ENCODE data around the gene SLC8A3. TPM values are rescaled to one million over a fixed set of nuclear protein-coding genes. Genes with fewer than 3 reads are reported as not detected.

SLC8A3 gene
- total RNA-seq, 1 donor from 2014 or later, result 48.7 TPM

- no peak for DNase-seq
These were observed 15.2 kb downstream of the SLC8A3 start for GRCh38 chr14:70173569-70173968.

GRCh38 chr14:70171726-70172125 lies 17.0 kb downstream of the SLC8A3 start:
- DNase-seq, result no peak

DNA sequence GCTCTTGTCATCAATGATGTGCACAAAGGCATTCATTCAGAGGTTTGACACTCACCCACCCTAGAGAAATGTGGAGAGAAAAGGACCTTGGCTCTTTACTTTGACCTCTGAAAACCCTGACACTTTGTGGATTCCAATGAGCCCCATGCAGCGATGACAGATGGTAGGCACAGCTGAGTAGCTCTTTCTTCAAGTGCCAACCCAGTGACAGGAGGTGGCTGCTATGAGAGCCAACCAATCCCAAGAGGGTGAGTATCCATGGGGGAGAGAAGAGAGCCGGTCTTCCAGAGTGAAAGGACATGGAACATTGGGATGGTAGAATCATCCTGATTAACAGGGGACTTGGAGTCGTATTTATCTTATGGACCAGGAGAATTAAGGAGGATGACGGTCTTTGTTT lies 17.8 kb downstream of the SLC8A3 start:
- DNase-seq, result no peak

GRCh38 chr14:70168406-70168805 lies 20.3 kb downstream of the SLC8A3 start:
- DNase-seq, result no peak

GRCh38 chr14:70166530-70167203 lies 22.1 kb downstream of the SLC8A3 start:
- DNase-seq, result no peak

GRCh38 chr14:70162358-70162757 lies 26.4 kb downstream of the SLC8A3 start:
- DNase-seq, result no peak

DNA sequence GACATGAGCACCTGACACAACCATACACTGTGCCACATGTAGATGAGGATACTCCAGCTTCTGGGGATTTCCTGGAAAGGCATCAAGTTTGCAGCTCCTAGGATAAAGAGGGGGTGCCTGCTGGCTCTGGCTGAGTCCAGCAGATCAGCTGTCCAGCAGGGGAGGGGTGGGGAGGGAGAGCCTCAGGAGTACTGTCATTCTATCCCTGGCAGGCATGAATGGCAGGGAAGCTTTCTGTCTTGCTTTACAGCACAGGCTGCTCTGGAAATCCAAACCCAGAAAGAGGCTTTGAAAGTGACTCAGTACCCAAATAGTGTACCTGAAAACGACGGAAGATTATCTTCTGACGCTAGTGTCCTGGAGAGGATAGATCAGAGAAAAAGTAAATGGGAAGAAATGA lies 32.2 kb downstream of the SLC8A3 start:
- DNase-seq, result no peak

- no peak for DNase-seq
These were observed 36.0 kb downstream of the SLC8A3 start for GRCh38 chr14:70152704-70153103.

- no peak for DNase-seq
These were observed 36.7 kb downstream of the SLC8A3 start for GRCh38 chr14:70152081-70152480.

- no peak for DNase-seq
These were observed 39.1 kb downstream of the SLC8A3 start for GRCh38 chr14:70149596-70150165.

DNA sequence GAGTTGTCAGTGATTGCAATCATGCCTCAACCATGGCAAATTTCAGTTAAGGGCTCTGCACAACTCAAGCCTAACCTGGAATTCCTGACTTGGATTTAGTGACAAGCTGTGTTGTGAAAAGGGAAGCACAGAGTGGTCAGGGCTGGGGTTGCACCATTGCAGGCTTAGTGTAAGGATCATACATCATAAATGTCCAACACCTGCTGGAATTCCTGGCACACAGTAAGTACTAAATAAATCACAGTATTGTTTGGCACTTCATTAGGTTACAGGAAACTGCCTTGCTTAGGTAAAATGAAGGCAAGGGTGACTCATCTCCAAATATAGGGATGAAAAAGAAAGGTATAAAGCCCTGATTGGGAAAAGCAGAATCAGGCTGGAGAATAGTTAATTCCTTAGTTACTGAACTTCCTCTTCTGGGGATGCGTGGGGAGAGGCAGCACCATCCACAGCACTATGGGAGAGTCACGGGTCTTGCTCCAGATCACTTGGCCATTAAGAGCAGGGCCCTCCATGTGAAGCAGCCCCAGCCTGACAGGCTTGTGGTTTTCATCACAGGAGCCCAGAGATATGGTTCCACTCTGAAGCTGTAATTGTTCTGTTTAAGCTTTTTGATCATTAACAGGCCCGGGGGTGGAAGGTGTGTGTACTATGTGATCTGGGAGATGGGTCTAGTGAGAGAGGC lies 39.7 kb downstream of the SLC8A3 start:
- no peak for DNase-seq

GRCh38 chr14:70148351-70148750 lies 40.4 kb downstream of the SLC8A3 start:
- DNase-seq, result no peak

DNA sequence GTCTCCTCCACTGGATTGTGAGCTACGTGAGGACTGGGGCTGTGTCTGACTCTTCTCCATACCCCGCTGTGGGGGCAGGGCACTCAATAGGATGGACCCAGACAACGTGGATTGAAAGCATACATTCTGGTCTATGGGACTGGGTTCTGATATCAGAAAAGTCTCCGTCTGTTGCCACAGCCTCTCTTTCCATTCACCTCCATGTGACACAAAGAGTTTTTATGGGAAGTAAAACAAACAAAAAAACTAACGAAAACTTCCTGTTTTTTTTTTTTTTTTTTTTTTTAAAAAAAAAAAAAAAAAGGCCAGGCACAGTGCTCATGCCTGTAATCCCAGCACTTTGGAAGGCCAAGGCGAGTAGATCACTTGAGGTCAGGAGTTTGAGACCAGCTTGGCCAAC lies 44.7 kb downstream of the SLC8A3 start:
- DNase-seq, result no peak

DNA sequence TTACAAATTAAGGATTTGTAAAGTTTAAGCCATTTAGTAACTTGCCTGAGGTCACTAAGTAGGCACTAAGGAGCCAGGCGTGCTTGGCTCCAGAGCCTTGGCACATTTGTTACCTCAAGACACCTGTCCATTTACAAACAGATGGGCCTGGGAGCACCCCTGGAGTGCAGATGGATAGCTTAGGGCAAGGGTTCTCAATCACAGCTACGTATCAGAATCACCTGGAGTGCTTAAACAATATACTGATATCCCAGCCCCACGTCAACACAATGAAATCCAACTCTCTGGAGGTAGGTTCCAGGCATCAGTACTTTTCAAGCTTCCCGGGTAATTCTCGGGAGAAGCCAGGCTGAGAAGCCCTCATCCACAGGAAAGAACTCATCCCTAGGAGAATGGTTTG lies 45.4 kb downstream of the SLC8A3 start:
- no peak for DNase-seq

- DNase-seq, result no peak
These were observed 48.1 kb downstream of the SLC8A3 start for GRCh38 chr14:70140614-70141013.

- DNase-seq, result no peak
These were observed 49.4 kb downstream of the SLC8A3 start for GRCh38 chr14:70139384-70139783.

GRCh38 chr14:70137788-70138187 lies 51.0 kb downstream of the SLC8A3 start:
- DNase-seq, result no peak

DNA sequence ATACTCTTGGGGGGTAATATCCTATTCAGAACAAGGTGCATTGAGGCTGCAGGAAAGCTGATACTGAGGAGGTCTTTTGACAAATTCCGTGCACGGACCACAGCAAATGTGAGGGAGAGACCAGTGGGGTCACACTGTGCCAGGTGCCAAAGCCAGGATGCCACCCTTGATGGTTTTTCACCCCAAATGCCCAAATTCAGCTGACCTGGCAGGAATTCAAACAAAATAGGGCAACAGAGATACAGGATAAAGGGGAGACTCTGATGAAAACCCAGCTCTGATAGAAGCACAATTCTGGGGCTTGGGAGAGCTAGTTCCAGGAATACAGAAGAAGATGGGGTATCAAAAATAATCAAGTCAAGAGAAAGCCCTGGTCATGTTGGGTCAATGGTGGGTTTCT lies 55.3 kb downstream of the SLC8A3 start:
- DNase-seq, result no peak

DNA sequence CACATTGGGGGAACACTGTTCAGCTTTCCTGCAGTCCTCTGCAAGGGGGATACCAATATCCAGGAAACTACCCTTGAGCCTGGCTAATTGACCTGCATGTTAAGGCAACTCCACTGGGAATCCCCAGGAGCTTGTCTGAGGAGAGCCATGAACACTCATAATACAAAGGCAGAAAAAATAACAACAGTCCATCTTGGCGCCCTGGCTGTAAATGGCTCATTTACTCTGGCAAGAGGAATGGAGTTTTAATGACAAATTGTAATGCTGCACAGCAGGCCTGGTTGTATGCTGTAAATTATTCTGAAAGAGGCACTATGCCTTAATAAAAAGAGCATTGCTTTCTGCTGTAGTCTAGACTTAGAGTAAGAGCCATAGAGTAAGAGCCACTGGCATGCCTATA lies 58.3 kb downstream of the SLC8A3 start:
- DNase-seq, result no peak

GRCh38 chr14:70127186-70127585 lies 61.6 kb downstream of the SLC8A3 start:
- no peak for DNase-seq

DNA sequence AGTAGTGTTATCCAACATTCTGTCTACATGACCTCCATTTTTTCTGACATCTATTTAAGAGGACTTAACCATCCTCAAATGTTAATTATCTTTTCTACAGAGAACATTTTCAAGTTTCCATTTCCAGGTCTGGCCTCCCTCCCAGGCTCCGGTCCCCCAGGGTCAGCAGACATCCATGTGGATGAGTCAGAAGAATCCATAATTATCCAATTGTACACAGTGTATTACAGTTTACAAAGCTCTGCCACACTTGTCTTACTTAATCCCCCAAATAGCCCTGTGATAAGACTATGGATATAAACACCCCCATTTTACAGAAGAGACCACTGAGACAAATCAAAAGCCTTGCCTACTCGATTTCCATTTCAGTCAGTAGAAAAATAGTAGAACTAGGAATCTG lies 65.0 kb downstream of the SLC8A3 start:
- no peak for DNase-seq

- DNase-seq, result no peak
These were observed 67.2 kb downstream of the SLC8A3 start for GRCh38 chr14:70121521-70121920.

- DNase-seq, result no peak
These were observed 70.7 kb downstream of the SLC8A3 start for GRCh38 chr14:70118064-70118463.

DNA sequence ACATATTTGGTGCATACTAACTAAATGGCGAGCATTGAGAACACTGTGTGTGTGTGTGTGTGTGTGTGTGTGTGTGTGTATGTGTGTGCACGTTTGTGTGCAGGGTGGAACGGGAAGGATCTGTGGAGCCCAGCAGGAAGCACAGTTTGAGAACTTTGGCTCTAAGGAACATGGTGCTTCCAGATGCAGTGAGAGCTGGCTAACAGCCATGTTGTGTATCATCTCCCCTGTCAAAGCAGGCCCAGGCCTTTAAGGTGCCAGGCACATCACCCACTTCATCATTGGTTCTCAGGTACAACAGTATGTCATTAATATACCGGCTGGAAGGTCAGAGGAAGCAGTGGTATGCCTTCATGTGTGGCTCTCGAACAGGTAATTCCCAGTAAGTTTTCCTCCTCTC lies 72.5 kb downstream of the SLC8A3 start:
- DNase-seq, result no peak

Data from occipital lobe (tissue), 2 donors.